NCI-H524 treated with DMSO at 0.1 percent for 48 hours (cell line): ENCODE results near the gene SULT1B1.

ENCODE experiments used
- DNase-seq: peaks from one replicate; lab custom pipeline; 2025; lab: John Stamatoyannopoulos, UW

SULT1B1 gene

GRCh38 chr4:69749771-69750170, 10.6 kb downstream of the SULT1B1 start:
- no peak for DNase-seq

DNA sequence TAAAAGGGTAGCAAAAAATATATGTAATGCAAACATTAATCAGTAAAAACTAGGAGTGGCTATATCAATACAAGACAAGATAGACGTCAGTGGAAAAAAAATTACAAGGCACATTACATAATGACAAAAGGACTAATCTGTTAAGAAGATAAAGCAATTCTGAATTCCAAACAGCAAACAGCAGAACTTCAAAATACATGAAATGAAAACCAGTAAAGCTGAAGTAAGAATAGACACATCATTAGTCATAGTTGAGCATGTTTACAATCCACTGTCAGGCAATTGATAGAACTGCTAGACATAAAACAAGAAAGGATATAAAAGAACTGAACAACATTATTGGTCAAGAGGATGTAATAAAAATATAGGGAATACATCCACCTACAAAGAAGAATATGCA, 12.2 kb downstream of the SULT1B1 start:
- no peak for DNase-seq

DNA sequence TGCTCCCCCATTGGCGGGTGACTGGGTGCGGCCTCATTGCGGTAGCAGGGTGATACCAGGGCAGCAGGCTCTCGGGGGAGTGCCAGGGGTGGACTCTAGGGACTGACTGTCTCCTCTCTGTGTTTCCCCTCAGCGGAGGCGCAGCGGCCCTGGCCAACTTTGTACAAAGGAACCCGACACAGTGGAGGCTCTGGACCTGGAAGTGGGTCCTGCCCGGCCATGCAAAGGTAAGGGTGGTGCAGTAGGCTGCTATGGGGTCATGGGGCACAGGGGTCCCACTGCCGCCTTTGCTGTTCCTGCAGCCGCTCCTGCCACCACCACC, 16.3 kb downstream of the SULT1B1 start:
- no peak for DNase-seq

- no peak for DNase-seq
Observed at GRCh38 chr4:69743476-69744156, 16.8 kb downstream of the SULT1B1 start.

DNA sequence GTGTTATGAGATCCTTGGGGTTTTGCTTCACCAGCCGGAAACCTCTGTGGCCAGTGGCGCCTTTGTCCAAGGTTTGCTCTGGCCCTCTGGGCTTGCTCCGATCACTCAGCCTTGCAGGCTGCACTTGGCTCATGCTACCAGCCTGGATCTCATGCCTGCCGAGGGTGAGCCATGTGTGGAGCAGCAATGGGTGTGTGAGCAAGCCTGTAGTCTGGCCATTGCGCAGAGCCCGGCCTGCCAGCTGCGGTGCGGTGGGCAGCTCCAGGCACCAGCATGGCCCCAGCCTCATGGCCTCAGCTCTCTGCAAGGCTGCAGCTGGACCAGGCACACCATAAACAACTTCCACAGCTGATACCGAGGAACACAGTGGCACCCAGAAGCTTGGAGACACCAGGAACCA, 17.8 kb downstream of the SULT1B1 start:
- DNase-seq = no peak

DNA sequence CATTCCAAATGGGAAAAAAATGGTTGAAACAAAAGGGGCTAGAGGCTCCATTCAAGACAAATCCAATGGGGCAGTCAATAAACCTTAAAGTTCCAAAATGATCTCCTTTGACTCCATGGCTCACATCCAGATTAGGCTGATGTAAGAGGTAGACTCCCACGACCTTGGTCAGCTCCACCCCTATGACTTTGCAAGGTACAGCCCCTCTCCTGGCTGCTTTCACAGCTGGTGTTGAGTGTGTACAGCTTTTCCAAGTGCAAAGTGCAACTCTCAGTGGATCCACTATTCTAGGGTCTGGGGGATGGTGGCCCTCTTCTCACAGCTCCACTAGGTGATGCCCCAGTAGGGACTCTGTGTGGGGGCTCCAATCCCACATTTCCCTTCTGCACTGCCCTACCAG, 21.5 kb downstream of the SULT1B1 start:
- no peak for DNase-seq

DNA sequence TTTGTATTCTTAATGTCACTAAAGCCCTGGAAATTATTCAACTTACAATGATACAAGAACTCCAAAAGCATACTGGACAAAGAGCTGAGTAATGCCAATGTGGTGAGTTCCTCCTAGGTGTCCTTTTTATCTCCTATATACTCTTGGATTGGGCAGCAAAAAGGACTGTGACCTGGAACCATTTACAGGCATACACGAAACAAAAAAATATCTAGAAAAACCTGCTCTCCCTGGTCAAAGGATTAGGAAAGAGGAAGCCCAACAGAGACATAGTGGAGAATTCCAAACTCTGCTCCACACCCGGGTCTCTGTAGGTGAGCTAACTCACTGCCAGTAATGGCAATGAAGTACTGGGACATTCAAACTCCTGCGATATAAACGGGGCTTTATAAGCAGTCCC, 25.3 kb downstream of the SULT1B1 start:
- no peak for DNase-seq

- no peak for DNase-seq
Observed at GRCh38 chr4:69731847-69732246, 28.6 kb downstream of the SULT1B1 start.

DNA sequence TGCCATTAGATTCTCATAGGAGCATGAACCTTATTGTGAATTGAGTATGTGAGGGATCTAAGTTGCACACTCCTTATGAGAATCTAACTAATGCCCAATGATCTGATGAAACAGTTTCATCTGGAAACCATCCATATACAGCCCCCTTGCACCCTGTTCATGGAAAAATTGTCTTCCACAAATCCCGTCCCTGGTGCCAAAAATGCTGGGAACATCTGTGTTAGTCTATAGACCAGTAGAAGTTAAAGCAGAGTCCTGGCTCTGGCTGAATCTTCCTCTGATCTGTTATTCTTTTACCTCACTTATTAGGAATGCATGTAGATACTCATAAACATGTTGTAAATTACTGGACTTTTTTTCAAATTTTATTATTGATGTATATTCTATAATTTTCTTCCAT, 29.2 kb downstream of the SULT1B1 start:
- no peak for DNase-seq

DNA sequence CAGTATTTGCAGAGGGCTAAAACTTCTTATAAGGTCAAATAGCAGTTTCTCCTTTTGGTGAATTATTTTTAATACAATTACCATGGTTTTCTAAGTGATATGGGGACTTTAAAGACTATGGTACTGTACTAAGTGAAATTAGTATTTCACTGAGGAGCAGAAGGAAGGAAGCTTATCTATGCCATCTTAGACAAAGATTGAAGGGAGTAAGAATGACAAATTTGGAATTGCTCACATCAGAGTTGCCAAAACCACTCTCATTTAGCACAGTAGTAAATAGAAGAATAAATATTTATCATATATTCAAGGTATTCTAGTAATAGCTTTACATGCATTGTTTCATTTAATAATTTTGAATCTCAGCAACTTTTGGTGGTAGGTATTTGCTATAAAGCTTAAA, 30.4 kb downstream of the SULT1B1 start:
- no peak for DNase-seq

DNA sequence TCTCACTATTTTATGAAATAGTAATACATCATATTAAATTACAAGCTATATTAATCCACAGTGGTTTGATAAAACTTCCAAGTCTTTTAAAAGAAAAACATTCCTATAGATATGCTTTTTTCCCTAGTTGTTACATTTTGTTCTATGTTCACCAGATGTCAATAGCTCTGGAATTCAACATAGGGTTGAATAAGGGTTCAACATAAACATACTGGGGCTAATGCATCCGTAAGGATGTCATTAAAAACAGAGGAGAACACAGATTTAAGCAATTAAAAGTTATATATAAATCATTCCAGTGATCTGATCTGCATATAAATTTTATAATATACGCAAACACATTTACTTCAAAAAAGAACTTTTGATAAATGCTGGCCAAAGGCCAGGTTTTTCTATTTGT, 32.5 kb downstream of the SULT1B1 start:
- DNase-seq = no peak

DNA sequence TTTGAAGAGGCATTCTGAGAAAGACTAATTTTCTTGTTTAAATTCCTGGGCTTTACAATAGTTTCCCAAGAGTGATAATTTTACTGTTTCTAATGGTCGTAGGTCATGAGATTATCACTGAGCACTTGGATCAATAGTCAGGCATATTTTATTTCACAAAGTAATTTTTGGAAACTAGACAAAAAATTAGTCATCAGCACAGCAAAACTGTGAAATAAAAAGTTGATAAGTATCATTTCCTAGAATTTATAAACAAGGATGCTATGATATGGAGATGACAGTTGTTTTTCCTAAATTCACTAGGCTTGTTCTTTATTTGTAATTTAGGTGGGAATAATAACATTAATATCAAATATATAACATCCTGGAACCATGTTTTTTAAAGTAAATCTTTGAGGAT, 33.0 kb downstream of the SULT1B1 start:
- no peak for DNase-seq

DNA sequence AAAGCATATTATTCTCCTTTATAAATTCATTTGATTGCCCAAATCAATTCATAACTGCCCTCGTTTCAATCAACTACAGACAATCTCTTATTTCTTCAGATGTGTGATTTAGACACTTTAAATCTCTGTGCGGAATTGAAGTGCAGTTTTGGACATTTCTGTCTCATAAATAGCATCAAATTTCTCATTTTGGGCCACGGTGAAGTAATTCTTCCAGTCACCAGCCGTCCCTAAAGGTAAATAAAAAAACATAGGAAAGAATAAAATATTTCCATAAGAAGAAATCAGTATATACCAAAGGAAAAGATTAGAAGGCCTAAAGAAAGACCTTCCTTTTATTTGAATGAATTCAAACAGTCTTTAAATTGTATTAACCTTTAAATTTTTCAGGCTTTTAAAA, 33.4 kb downstream of the SULT1B1 start:
- no peak for DNase-seq

DNA sequence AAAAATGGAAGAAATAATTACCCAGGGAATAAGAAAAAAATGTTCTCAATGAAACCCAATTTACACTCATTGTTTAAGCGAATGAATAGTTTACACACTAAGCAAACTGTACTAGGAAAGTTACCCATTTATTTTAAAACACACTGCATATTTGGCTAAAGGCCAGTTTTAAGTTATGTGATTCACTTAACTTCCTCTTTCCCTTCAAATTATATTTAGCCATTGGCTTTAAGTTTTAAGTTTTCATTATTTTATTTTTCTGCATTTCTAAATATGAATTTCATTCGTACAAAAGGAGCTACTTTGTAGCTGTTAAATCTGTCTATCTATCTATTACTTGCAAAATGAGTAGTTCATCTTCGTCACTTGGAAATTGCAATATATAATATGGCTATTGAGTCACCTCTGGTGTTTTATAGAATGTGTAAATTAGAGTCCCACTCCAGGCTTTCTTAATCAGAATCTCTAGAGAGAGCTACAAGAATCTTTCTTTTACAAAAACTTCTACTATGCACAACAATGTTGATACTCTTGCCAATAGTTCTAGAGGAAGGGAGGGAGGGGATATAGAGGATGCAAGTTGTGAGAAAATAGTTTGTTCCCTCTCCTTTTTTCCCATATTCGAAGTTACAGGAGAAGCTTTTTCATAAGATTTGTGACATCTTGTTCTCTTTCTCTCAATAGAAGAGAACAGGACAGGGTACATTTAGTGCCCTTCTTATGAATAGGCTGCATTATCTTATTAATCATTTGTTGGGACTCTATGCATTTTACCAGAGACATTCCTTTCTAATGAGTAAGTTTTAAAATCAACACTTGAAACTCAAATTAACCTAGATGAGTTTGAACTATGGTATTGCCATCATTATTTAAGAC, 41.8 kb downstream of the SULT1B1 start:
- no peak for DNase-seq

GRCh38 chr4:69717778-69718177, 42.6 kb downstream of the SULT1B1 start:
- DNase-seq = no peak

GRCh38 chr4:69716654-69717053, 43.8 kb downstream of the SULT1B1 start:
- no peak for DNase-seq

GRCh38 chr4:69714086-69714485, 46.3 kb downstream of the SULT1B1 start:
- DNase-seq = no peak

- DNase-seq = no peak
Observed at GRCh38 chr4:69713593-69713992, 46.8 kb downstream of the SULT1B1 start.

DNA sequence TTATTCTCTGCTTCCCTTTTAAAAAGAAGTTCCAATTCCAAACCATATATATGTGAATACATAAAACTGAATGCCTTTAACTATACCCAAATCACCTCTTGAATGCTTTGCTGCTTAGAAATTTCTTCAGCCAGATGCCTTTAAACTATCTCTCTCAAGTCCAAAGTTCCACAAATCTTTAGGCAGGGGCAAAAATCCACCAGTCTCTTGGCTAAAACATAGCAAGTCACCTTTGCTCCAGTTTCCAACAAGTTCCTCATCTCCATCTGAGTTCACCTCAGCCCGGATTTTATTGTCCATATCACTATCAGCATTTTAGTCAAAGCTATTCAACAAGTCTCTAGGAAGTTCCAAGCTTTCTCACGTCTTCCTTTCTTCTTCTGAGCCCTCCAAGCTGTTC, 49.8 kb downstream of the SULT1B1 start:
- DNase-seq = no peak

DNA sequence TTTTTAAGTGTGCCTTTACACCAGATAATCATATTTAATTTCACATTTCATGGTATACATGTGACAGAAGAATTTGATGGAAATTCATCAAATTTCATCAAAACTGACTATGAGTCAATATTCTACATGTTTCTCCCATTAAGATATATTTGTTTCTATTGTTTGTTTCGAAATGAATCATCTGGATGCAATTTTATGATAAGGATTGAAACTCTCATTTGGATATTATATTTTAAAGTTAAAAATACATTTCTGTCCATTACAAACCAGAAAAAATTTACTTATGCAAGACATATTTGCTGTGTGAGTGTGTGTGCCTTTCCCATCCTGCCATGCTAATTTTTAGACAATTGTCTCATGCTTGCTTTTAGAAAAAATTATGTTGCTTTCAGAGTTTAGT, 52.2 kb downstream of the SULT1B1 start:
- no peak for DNase-seq

DNA sequence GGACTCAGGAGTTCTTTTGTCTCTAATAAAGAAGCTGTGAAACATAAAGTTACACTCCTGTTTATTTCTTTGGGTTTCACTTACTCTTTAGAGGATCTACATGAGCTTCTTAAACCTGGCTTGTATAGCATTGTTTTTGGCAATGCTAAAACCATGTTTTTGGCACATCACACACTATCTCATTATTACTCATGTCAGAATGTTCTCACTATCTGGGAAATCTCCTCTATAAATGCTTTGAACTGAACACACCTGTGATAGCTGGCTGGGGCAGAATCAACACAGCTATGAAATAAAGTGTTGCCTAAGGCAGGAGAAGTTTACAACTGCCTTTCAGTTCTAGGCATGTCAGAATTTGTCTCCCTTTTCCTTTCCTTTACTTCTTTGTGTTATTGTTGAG, 52.6 kb downstream of the SULT1B1 start:
- no peak for DNase-seq

GRCh38 chr4:69702201-69702600, 58.2 kb downstream of the SULT1B1 start:
- DNase-seq = no peak

GRCh38 chr4:69701696-69702095, 58.7 kb downstream of the SULT1B1 start:
- DNase-seq = no peak
